HG02943 (cell line): ENCODE measurements around the gene SUGP2.
"Not testable (repeated sequence)": the region's sequence is repeated elsewhere in the genome, so short reads cannot be mapped to it uniquely, and the experiment has no call there.

Source experiments
- ATAC-seq: cut with Tn5 transposase; IDR thresholded peaks from one replicate; pipeline ENCODE4 v1.9.1; 2021; ENCODE audit warnings: mild to moderate bottlenecking, low read depth, moderate library complexity; ENCODE audit not compliant: unreplicated experiment

Gene SUGP2

GRCh38 chr19:18961767-18962620 is 71.3 kb downstream of the SUGP2 start:
- no peak for ATAC-seq

- ATAC-seq = no peak
Observed at GRCh38 chr19:18960370-18960769, 72.9 kb downstream of the SUGP2 start.

- ATAC-seq = no peak
Observed at GRCh38 chr19:18955042-18955441, 78.3 kb downstream of the SUGP2 start.

- ATAC-seq = no peak
Observed at GRCh38 chr19:18954094-18954493, 79.2 kb downstream of the SUGP2 start.

- not testable (repeated sequence) for ATAC-seq
Observed at GRCh38 chr19:18952364-18953003, 80.8 kb downstream of the SUGP2 start.

GRCh38 chr19:18951721-18952281 is 81.5 kb downstream of the SUGP2 start:
- no peak for ATAC-seq

GRCh38 chr19:18949858-18950257 is 83.5 kb downstream of the SUGP2 start:
- ATAC-seq = no peak

- ATAC-seq = no peak
Observed at GRCh38 chr19:18948976-18949356, 84.4 kb downstream of the SUGP2 start.

GRCh38 chr19:18948075-18948975 is 85.0 kb downstream of the SUGP2 start:
- no peak for ATAC-seq

- no peak for ATAC-seq
Observed at GRCh38 chr19:18946918-18947317, 86.4 kb downstream of the SUGP2 start.

- no peak for ATAC-seq
Observed at GRCh38 chr19:18946335-18946734, 87.0 kb downstream of the SUGP2 start.

GRCh38 chr19:18945297-18945696 is 88.0 kb downstream of the SUGP2 start:
- ATAC-seq = no peak

GRCh38 chr19:18943465-18943864 is 89.9 kb downstream of the SUGP2 start:
- ATAC-seq = no peak

- ATAC-seq = no peak
Observed at GRCh38 chr19:18942692-18943091, 90.6 kb downstream of the SUGP2 start.

- no peak for ATAC-seq
Observed at GRCh38 chr19:18941628-18942354, 91.5 kb downstream of the SUGP2 start.
